Neural progenitor cell (in vitro differentiated cells): Measurements from ENCODE around the gene CRACR2B.

Experiments used
- CTCF ChIP-seq: fragments of 200-600 bp; sonication (generic); IDR thresholded peaks from 2 replicates; pipeline ENCODE4 v1.5.1; 2017; ENCODE audit warnings: antibody characterized with exemption, mild to moderate bottlenecking
- EZH2 ChIP-seq: fragments of 200-600 bp; sonication (generic); IDR thresholded peaks from 2 replicates; pipeline ENCODE4 v1.6.1; 2017; ENCODE audit warnings: antibody characterized with exemption, mild to moderate bottlenecking, moderate library complexity

DNA sequence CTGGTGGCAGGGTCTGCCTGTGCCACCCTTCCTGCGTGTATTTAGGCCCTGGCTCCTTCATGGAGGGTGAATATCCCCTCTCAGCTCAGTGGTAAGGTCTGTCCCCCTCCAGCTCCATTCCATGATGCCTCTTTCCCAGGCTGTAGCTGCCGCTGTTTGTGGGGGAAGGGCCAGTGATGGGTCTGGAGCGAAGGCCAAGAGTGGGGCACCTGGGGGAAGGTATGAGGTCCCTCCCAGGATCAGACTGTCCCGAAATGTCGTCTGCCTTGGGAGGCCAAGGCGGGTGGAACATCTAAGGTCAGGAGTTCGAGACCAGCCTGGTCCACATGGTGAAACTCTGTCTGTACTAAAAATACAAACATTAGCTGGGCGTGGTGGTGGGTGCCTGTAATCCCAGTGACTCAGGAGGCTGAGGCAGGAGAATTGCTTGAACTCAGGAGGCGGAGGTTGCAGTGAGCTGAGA, 6.2 kb downstream of the CRACR2B start:
- TF ChIP-seq EZH2 (no peak), CTCF (no peak)
